Measurements from ENCODE around the gene ELOVL1. TPM values are rescaled to one million over a fixed set of nuclear protein-coding genes. Genes with fewer than 3 reads are reported as not detected.

ELOVL1 gene
- total RNA-seq, 1 experiment from 2014 or later: 21.6 TPM

DNA sequence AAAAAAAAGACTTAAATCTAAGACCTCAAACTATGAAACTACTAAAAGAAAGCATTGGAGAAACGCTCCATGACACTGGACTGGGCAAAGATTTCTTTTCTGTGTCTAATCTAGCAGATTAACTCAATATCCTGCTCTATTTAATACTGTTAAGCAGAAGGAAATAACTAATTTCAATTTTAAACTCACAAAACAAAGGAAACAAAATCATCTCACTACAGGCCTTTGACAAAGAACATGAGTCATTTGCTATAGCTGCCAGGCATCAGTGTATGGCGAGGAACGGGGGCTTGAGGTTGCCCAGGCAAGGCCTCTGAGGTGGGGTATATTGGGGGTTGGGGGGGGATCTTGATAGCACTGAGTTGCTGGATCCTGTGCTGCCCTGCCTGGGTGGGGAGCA, 42.8 kb upstream of the ELOVL1 start:
- no peaks in the 10 kb centered on the region for H3K27me3 Mint-ChIP-seq (ENCODE audit: low read depth)
- no peak overlapping the region for H2BK120ac ChIP-seq (ENCODE audit: low read depth, low read length, poor library complexity, severe bottlenecking)

More for the DNA sequence above, 42.8 kb upstream of the ELOVL1 start:
- Histone ChIP-seq H2AK5ac (ENCODE audit: insufficient read length, low read length) (no peak overlapping the region), H3K4me1 (ENCODE audit: insufficient read depth, low read length) (no peaks in the 10 kb centered on the region), H3K9me3 (ENCODE audit: control insufficient read depth, low read depth, low read length) (no peaks in the 10 kb centered on the region), H3K56ac (ENCODE audit: insufficient read length, low read depth, low read length) (no peak overlapping the region), H2BK15ac (ENCODE audit: low read depth, low read length) (no peak overlapping the region), H4K8ac (replicated peaks; ENCODE audit: insufficient read length, low read depth, low read length) (no peak overlapping the region), H3K14ac (ENCODE audit: insufficient read depth, low read length) (no peak overlapping the region), H3K27me3 (ENCODE audit: insufficient read depth, low read length) (no peaks in the 10 kb centered on the region), H3K79me1 (ENCODE audit: insufficient read depth, low read depth, low read length, poor library complexity, severe bottlenecking) (no peaks in the 10 kb centered on the region), H4K91ac (ENCODE audit: insufficient read length, low read depth, low read length) (no peak overlapping the region), H3K79me2 (ENCODE audit: insufficient read depth, low read length) (no peaks in the 10 kb centered on the region), H2BK12ac (ENCODE audit: insufficient read length, low read depth, low read length) (no peak overlapping the region), H3K27ac (ENCODE audit: insufficient read length, low read depth, low read length) (no peak overlapping the region), H4K20me1 (ENCODE audit: control insufficient read depth, insufficient read depth, insufficient read length) (no peaks in the 10 kb centered on the region), H3K23ac (ENCODE audit: insufficient read length, low read depth, low read length) (no peak overlapping the region), H3K4me2 (ENCODE audit: insufficient read depth, insufficient read length, low read length) (no peak overlapping the region), H2BK20ac (ENCODE audit: low read depth, low read length, poor library complexity, severe bottlenecking) (no peak overlapping the region), H3T11ph (ENCODE audit: low read length) (no peak overlapping the region), H3K23me2 (ENCODE audit: insufficient read length, low read depth, low read length, poor library complexity, severe bottlenecking) (no peaks in the 10 kb centered on the region), H2AFZ (ENCODE audit: low read length) (no peak overlapping the region), H3K9ac (ENCODE audit: extremely low read depth, insufficient read length, low read length) (no peak overlapping the region), H2BK5ac (ENCODE audit: insufficient read length, low read length) (no peak overlapping the region), H3K4ac (ENCODE audit: low read depth, low read length) (no peak overlapping the region), H4K5ac (ENCODE audit: insufficient read length, low read depth, low read length) (no peak overlapping the region), H3K18ac (ENCODE audit: insufficient read length, low read depth, low read length) (no peak overlapping the region)
- Mint-ChIP-seq H3K4me3 (no peak overlapping the region), H3K4me1 (no peaks in the 10 kb centered on the region), H3K27ac (no peak overlapping the region; a peak in 1 of 7 replicates), H3K36me3 (ENCODE audit: insufficient read depth in 1 of 3, low read depth in 3 of 3) (peaks cover 7 to 36% (median 15%) of the 10 kb centered on the region in 3 experiments; a peak in 6 of 7 replicates), H3K9me3 (peaks cover 0 to 2% of the 10 kb centered on the region in 2 experiments; a peak in 1 of 5 replicates)
- DNase-seq: no peak
- no CpG with 5 or more reads among the region's 3 CpGs for WGBS (ENCODE audit: extremely low coverage, insufficient read length, low lambda C conversion rate)
- TF ChIP-seq, protein P1, sequence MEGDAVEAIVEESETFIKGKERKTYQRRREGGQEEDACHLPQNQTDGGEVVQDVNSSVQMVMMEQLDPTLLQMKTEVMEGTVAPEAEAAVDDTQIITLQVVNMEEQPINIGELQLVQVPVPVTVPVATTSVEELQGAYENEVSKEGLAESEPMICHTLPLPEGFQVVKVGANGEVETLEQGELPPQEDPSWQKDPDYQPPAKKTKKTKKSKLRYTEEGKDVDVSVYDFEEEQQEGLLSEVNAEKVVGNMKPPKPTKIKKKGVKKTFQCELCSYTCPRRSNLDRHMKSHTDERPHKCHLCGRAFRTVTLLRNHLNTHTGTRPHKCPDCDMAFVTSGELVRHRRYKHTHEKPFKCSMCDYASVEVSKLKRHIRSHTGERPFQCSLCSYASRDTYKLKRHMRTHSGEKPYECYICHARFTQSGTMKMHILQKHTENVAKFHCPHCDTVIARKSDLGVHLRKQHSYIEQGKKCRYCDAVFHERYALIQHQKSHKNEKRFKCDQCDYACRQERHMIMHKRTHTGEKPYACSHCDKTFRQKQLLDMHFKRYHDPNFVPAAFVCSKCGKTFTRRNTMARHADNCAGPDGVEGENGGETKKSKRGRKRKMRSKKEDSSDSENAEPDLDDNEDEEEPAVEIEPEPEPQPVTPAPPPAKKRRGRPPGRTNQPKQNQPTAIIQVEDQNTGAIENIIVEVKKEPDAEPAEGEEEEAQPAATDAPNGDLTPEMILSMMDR (conservative IDR thresholded peaks at IDR 0.05): no peak
